Endothelial cell (in vitro differentiated cells): ENCODE results near the gene PLCB1. TPM values are rescaled to one million over a fixed set of nuclear protein-coding genes. Genes with fewer than 3 reads are reported as not detected.

ENCODE experiments used
- DNase-seq: peaks from one replicate; pipeline ENCODE4 v3.0.0; 2021; ENCODE audit warnings: low spot score
- H3K27ac Mint-ChIP-seq: one replicate; pipeline ENCODE4 v1.8.0; 2021; ENCODE audit warnings: mixed read lengths, inconsistent platforms; ENCODE audit not compliant: unreplicated experiment
- H3K27me3 Mint-ChIP-seq: one replicate; pipeline ENCODE4 v1.8.0; 2021; ENCODE audit warnings: mild to moderate bottlenecking, moderate library complexity, mixed read lengths, inconsistent platforms; ENCODE audit not compliant: unreplicated experiment
- H3K36me3 Mint-ChIP-seq: one replicate; pipeline ENCODE4 v1.8.0; 2021; ENCODE audit warnings: mild to moderate bottlenecking, low read depth, mixed read lengths, inconsistent platforms; ENCODE audit not compliant: unreplicated experiment
- H3K4me1 Mint-ChIP-seq: one replicate; pipeline ENCODE4 v1.8.0; 2021; ENCODE audit warnings: mild to moderate bottlenecking, mixed read lengths, inconsistent platforms; ENCODE audit not compliant: unreplicated experiment
- H3K4me3 Mint-ChIP-seq: one replicate; pipeline ENCODE4 v1.8.0; 2021; ENCODE audit warnings: mild to moderate bottlenecking, mixed read lengths, inconsistent platforms; ENCODE audit not compliant: unreplicated experiment
- H3K9me3 Mint-ChIP-seq: one replicate; pipeline ENCODE4 v1.8.0; 2021; ENCODE audit warnings: mixed read lengths, inconsistent platforms; ENCODE audit not compliant: unreplicated experiment
- total RNA-seq: library from RNA; stranded (reverse); fragmentation: NEBNext Ultra II Directional; extraction: Animal tissue kit (Norgen Biotek cat#: 25700); gene quantifications from one replicate; pipeline ENCODE4 v1.2.1, GENCODE V29; 2021; ENCODE audit not compliant: unreplicated experiment
- TF ChIP-seq, protein P1 (sequence below): fragments of 200-600 bp; sonication (generic); IDR thresholded peaks from one replicate; pipeline ENCODE4 v1.5.0; 2021; ENCODE audit warnings: antibody characterized with exemption; ENCODE audit not compliant: unreplicated experiment

The PLCB1 gene
- total RNA-seq, 1 donor from 2014 or later: 8.1 TPM

DNA sequence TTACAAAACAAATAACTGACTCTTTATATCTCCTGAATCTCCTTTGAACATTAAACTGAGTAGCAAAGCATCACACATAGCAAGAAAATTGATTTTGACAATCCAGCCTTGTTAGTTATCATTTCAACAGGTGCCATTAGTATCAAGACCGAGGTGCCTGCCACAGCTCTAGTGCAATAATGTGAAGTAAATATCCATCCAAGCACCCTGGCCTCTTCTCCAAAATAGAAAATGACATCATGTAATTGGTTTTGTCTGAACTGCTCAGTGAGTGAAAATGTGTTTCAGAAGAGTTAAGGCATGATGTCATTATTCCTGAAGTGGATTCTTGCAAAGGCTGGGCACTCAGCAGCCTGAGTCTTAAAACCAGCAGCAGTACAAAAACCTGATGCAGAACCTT is 341.4 kb downstream of the PLCB1 start:
- H3K27ac Mint-ChIP-seq: no peak overlapping the region
- TF ChIP-seq, protein P1, sequence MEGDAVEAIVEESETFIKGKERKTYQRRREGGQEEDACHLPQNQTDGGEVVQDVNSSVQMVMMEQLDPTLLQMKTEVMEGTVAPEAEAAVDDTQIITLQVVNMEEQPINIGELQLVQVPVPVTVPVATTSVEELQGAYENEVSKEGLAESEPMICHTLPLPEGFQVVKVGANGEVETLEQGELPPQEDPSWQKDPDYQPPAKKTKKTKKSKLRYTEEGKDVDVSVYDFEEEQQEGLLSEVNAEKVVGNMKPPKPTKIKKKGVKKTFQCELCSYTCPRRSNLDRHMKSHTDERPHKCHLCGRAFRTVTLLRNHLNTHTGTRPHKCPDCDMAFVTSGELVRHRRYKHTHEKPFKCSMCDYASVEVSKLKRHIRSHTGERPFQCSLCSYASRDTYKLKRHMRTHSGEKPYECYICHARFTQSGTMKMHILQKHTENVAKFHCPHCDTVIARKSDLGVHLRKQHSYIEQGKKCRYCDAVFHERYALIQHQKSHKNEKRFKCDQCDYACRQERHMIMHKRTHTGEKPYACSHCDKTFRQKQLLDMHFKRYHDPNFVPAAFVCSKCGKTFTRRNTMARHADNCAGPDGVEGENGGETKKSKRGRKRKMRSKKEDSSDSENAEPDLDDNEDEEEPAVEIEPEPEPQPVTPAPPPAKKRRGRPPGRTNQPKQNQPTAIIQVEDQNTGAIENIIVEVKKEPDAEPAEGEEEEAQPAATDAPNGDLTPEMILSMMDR: no peak
- no peak overlapping the region for H3K4me3 Mint-ChIP-seq
- DNase-seq: no peak
- no peaks in the 10 kb centered on the region for H3K9me3 Mint-ChIP-seq
- H3K4me1 Mint-ChIP-seq: no peaks in the 10 kb centered on the region
- H3K27me3 Mint-ChIP-seq: peaks cover 2% of the 10 kb centered on the region
- no peaks in the 10 kb centered on the region for H3K36me3 Mint-ChIP-seq

DNA sequence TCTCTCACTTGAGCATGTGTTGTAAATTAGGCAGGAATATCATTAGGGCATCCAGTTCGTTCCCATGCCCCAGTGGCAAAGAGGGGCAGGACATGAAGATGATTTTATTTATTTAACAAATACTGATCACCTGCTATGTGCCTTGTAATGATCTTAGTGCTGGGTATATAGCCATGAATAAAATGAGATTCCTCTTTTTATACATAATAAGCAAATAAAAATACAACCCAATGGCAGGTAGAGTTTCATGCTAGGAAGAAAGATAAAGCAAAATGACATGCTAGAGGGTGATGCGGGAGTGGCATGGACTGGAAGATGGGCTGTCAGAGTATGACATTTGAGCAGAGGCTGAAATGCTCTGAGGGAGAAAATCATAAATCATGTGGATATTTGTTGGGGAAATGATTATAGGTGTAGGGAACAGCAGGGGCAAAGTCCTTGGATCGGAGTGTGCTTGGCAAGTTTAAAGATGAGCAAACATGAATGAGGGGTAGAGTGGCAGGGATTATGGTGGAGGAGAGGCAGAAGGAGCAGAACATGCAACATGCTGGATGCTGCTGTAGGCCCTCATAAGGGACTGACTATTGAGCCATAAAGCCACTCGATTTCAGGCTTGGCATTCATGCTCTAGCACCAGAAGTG is 342.1 kb downstream of the PLCB1 start:
- no peak overlapping the region for H3K27ac Mint-ChIP-seq
- DNase-seq: no peak
- peaks cover 2% of the 10 kb centered on the region for H3K27me3 Mint-ChIP-seq
- no peaks in the 10 kb centered on the region for H3K4me1 Mint-ChIP-seq
- H3K9me3 Mint-ChIP-seq: no peaks in the 10 kb centered on the region
- TF ChIP-seq, protein P1: no peak
- H3K36me3 Mint-ChIP-seq: no peaks in the 10 kb centered on the region
- H3K4me3 Mint-ChIP-seq: no peak overlapping the region

DNA sequence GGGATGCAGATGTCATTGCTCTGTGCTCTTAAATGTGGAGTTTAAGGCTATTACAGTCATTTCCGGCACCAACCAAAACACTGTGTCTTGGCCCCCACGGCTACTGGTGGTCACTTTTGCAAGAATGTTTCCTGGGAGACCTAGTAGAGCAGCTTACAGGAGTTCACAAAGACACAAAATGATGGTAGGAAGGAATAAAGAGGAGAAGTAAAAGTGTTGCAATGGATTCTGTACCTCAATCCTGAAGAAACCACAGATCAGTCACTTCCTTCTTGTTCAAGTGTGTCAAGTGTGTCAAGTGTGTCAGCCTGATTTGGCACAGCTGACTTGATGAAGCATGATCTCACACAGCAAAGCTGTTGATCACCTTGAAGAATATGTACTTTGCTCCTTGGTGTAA is 344.0 kb downstream of the PLCB1 start:
- no peak overlapping the region for H3K4me3 Mint-ChIP-seq
- no peaks in the 10 kb centered on the region for H3K9me3 Mint-ChIP-seq
- no peak for DNase-seq

DNA sequence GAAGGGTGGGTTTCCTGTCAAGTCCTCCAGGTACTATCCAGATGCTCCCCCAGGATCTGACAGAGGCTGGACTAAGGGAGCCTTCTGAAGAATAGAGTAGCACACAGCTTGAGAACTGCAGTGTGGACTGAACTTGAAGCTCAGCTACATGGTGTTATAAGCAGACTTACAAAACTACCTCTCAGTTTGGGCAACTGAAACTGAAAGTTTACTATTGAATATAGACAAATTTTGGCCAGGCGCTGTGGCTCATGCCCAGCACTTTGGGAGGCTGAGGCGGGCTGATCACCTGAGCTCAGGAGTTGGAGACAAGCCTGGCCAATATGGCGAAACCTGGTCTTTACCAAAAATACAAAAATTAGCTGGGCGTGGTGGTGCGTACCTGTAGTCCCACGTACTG is 348.5 kb downstream of the PLCB1 start:
- no peak overlapping the region for H3K27ac Mint-ChIP-seq
- H3K9me3 Mint-ChIP-seq: no peaks in the 10 kb centered on the region
- no peak overlapping the region for H3K4me3 Mint-ChIP-seq
- H3K36me3 Mint-ChIP-seq: no peaks in the 10 kb centered on the region
- H3K27me3 Mint-ChIP-seq: peaks cover 2% of the 10 kb centered on the region
- no peak for DNase-seq
- TF ChIP-seq, protein P1: no peak
- no peaks in the 10 kb centered on the region for H3K4me1 Mint-ChIP-seq

More for the DNA sequence above, 344.0 kb downstream of the PLCB1 start:
- no peaks in the 10 kb centered on the region for H3K4me1 Mint-ChIP-seq
- peaks cover 2% of the 10 kb centered on the region for H3K27me3 Mint-ChIP-seq
- no peak overlapping the region for H3K27ac Mint-ChIP-seq
- TF ChIP-seq, protein P1: no peak
- H3K36me3 Mint-ChIP-seq: no peaks in the 10 kb centered on the region

DNA sequence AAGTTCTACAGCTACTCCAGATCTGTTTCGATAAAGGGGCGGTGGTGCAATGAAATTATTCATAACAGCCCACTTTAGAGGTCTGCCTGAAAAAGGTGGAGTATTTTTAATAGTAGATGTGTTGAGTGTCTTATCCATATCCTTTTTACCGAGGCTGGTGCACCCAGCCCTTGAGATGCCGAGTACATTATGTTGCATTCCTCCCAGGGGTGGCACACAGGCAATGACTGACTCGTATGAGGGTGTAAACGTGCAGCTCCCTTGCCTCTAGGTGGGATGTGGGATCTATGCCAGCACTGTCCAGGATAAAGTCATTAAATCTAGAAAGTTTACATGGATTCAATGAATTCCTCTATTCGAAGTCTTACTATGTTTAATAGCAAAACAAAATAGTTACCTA is 355.6 kb downstream of the PLCB1 start:
- Mint-ChIP-seq H3K9me3 (no peaks in the 10 kb centered on the region), H3K27me3 (no peaks in the 10 kb centered on the region), H3K36me3 (no peaks in the 10 kb centered on the region), H3K4me1 (no peaks in the 10 kb centered on the region), H3K27ac (no peak overlapping the region), H3K4me3 (no peak overlapping the region)
- DNase-seq: no peak
- TF ChIP-seq, protein P1: no peak
